Measurements from ENCODE around the gene MACROD2.
A peak's percentile ranks its signal among the peaks of the same experiment; 100 is the strongest.

Gene MACROD2

GRCh38 chr20:15917283-15917682 is 1922.0 kb downstream of the MACROD2 start:
- no peak for DNase-seq

- DNase-seq: no peak
Observed at GRCh38 chr20:15918631-15919030, 1923.3 kb downstream of the MACROD2 start.

- DNase-seq: no peak
Observed at GRCh38 chr20:15919118-15919517, 1923.8 kb downstream of the MACROD2 start.

- DNase-seq: no peak
Observed at GRCh38 chr20:15921930-15922329, 1926.6 kb downstream of the MACROD2 start.

- DNase-seq: no peak
Observed at GRCh38 chr20:15922556-15922955, 1927.2 kb downstream of the MACROD2 start.

GRCh38 chr20:15923030-15923776 is 1927.9 kb downstream of the MACROD2 start:
- DNase-seq: no peak

- no peak for DNase-seq
Observed at GRCh38 chr20:15924556-15924955, 1929.2 kb downstream of the MACROD2 start.

GRCh38 chr20:15925376-15925775 is 1930.1 kb downstream of the MACROD2 start:
- DNase-seq: no peak

GRCh38 chr20:15927893-15928650 is 1932.8 kb downstream of the MACROD2 start:
- no peak for DNase-seq

GRCh38 chr20:15928946-15929345 is 1933.6 kb downstream of the MACROD2 start:
- DNase-seq: no peak

GRCh38 chr20:15930311-15931305 is 1935.3 kb downstream of the MACROD2 start:
- peak; percentile 72 for DNase-seq

GRCh38 chr20:15931897-15932296 is 1936.6 kb downstream of the MACROD2 start:
- no peak for DNase-seq

- DNase-seq: no peak
Observed at GRCh38 chr20:15937179-15937578, 1941.9 kb downstream of the MACROD2 start.

GRCh38 chr20:15938847-15939246 is 1943.5 kb downstream of the MACROD2 start:
- DNase-seq: no peak

- no peak for DNase-seq
Observed at GRCh38 chr20:15940127-15940526, 1944.8 kb downstream of the MACROD2 start.

- DNase-seq: no peak
Observed at GRCh38 chr20:15942130-15942529, 1946.8 kb downstream of the MACROD2 start.

- no peak for DNase-seq
Observed at GRCh38 chr20:15945289-15945688, 1950.0 kb downstream of the MACROD2 start.

- DNase-seq: no peak
Observed at GRCh38 chr20:15949391-15949790, 1954.1 kb downstream of the MACROD2 start.

GRCh38 chr20:15951658-15952057 is 1956.3 kb downstream of the MACROD2 start:
- DNase-seq: no peak

- DNase-seq: no peak
Observed at GRCh38 chr20:15958142-15958541, 1962.8 kb downstream of the MACROD2 start.

GRCh38 chr20:15965165-15965564 is 1969.8 kb downstream of the MACROD2 start:
- no peak for DNase-seq

- no peak for DNase-seq
Observed at GRCh38 chr20:15967334-15967733, 1972.0 kb downstream of the MACROD2 start.

All from DMS53 (cell line).